Measurements from ENCODE around the gene TINAGL1. TPM values are rescaled to one million over a fixed set of nuclear protein-coding genes. Genes with fewer than 3 reads are reported as not detected.

Gene TINAGL1
- 14.5 and 16.0 TPM in 2 replicates for total RNA-seq (2014; rRNA removed; shearing (Covaris generic))
- polyA plus RNA-seq (2015; cell fraction: cytosol; rRNA removed) = 53.4 and 55.5 TPM in 2 replicates
- polyA plus RNA-seq (2015; cell fraction: nucleus; rRNA removed) = 50.8 and 58.7 TPM in 2 replicates

DNA sequence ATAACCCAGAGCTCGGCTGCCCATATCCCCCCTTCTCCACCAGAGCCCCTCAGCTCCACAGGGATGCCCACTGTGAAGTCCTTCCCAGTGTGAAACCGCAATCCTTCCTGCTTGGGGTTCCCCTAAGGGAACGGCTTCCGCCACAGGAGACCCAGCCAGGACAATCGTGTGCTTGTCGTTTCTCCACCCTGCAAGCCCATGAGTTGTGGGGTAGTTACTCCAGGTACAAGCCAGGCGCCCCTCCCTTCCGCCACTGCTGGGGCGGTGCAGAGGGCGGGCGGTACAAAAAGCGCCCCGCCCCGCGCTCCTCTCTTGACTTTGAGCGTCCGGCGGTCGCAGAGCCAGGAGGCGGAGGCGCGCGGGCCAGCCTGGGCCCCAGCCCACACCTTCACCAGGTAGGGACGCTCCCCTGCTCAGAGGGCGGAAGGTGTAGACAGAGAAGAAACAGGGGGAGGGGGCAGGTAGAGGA lies at the start of gene TINAGL1:
Gene TINAGL1, plus strand, starts transcription at position 315 of the 469 bp plus-strand sequence. CDS start 634 bp downstream, outside the sequence.
- DNase-seq (ENCODE audit: low read depth) = peak; percentile 60

- DNase-seq (ENCODE audit: low read depth) = no peak
Measured at GRCh38 chr1:31529999-31530684, 46.2 kb upstream of the TINAGL1 start.

GRCh38 chr1:31531177-31531999 lies 44.9 kb upstream of the TINAGL1 start:
- DNase-seq (ENCODE audit: low read depth) = no peak

DNA sequence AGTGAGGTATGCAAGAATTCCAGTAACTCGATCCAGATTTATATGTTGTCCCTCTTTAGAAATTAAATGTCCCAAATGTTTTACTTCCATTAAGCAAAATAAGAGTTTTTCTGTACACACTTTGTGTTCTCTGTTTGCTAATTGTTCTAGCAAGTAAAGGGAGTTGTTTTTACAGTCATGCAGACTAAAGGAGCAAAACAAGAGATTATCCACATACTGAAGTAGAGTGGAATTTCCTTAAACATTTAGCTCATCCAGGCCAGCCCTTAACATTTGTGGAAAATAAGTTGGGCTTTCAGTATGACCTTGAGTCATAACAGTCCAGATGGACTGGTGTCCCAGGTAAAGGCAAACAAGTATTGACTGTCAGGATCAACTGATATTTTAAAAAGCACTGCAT lies 44.1 kb upstream of the TINAGL1 start:
- no peak for DNase-seq (ENCODE audit: low read depth)

DNA sequence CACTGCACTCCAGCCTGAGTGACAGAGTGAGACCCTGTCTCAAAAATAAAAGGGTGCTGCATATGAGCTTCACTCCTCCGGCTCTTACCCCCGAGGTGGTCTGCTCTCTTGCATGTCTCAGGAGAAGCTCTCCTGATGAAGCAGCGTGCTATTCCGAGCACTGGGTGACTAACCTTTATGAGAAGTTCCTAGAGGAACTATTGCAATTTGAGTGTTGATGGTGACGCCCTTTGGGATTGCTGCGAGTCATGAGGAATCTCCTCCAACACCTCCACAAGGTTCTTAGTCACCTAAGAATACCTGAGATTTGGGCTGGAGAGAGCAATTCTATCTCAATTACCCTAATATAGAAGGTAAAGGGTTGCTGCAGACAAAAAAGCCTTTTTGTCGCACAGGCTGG lies 40.8 kb upstream of the TINAGL1 start:
- no peak for DNase-seq (ENCODE audit: low read depth)

GRCh38 chr1:31539329-31539728 lies 37.0 kb upstream of the TINAGL1 start:
- no peak for DNase-seq (ENCODE audit: low read depth)

GRCh38 chr1:31541194-31541593 lies 35.1 kb upstream of the TINAGL1 start:
- DNase-seq (ENCODE audit: low read depth) = no peak

DNA sequence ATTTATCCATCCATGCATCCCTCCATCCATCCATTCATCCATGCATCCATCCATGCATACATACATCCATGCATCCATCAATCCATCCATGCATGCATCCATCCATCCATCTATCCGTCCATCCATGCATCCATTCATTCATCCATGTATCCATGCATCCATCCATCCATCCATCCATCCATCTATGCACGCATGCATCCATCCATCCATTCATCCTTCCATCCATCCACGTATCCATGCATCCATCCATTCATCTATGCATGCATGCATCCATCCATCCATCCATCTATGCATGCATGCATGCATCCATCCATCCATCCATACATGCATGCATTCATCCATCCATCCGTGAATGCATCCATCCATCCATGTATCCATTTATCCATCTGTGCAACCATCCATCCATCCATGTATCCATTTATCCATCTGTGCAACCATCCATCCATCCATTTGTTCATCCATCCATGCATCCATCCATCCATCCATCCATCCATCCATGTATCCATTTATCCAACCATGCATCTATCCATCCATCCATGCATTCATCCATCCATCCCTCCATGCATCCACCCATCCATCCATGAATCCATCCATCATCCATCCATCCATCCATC lies 30.3 kb upstream of the TINAGL1 start:
- no peak for DNase-seq (ENCODE audit: low read depth)

GRCh38 chr1:31548534-31548906 lies 27.8 kb upstream of the TINAGL1 start:
- no peak for DNase-seq (ENCODE audit: low read depth)

GRCh38 chr1:31548907-31549808 lies 27.2 kb upstream of the TINAGL1 start:
- DNase-seq (ENCODE audit: low read depth) = peak; percentile 80

- DNase-seq (ENCODE audit: low read depth) = no peak
Measured at GRCh38 chr1:31549809-31550620, 26.3 kb upstream of the TINAGL1 start.

DNA sequence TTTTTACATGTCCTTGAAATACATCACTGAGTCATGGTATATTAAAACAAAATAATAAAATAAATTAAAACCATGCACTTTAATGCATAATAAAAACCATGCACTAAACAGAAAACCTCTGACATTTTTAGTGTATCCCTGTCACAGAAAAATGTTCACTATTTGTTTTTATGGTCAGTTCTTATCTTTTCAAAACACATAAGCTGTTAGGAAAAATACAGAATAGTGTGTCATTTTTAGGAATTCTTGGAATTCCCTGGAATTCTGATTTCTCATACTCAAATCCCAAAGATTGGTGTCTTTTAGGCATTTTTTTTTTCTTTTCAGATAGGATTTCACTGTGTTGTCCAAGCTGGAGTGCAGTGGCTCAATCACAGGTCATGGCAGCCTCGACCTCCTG lies 25.1 kb upstream of the TINAGL1 start:
- DNase-seq (ENCODE audit: low read depth) = no peak

- DNase-seq (ENCODE audit: low read depth) = no peak
Measured at GRCh38 chr1:31552489-31552888, 23.8 kb upstream of the TINAGL1 start.

DNA sequence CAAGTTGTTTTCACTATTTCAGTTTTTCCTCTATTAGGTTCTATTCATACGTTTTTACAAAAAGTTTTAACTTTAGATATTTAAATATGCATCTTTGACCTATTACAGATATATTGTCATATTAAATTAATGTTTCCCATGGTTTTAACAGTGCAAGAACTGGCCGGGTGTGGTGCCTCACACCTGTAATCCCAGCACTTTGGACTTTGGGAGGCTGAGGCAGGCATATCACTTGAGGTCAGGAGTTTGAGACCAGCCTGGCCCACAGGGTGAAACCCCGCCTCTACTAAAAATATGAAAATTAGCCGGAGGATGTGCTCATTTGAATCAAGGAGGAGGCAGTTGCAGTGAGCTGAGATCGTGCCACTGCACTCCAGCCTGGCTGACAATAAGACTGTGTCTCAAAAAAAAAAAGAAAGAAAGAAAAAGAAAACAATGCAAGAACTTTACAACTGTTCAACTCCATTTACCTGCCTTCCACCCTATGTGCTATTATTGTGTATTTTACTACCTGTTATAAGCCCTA lies 19.8 kb upstream of the TINAGL1 start:
- DNase-seq (ENCODE audit: low read depth) = no peak

GRCh38 chr1:31559715-31560114 lies 16.6 kb upstream of the TINAGL1 start:
- no peak for DNase-seq (ENCODE audit: low read depth)

DNA sequence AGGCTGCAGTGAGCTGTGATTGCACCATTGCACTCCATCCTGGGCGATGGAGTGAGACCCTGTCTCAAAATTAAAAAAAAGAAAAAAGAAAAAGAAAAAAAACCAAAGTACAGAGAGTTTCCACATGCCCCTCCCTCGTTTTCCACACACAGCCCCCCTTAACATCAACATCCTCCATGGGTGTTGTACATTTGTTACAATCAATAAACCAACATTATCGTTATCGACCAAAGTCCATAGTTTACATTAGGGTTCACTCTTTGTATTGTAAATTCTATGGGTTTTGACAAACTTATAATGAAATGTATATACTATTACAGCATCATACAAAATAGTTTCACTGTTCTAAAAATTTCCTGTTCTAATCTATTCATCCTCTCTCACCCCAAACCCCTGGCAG lies 15.9 kb upstream of the TINAGL1 start:
- no peak for DNase-seq (ENCODE audit: low read depth)

GRCh38 chr1:31562707-31563360 lies 13.5 kb upstream of the TINAGL1 start:
- DNase-seq (ENCODE audit: low read depth) = peak; percentile 61

DNA sequence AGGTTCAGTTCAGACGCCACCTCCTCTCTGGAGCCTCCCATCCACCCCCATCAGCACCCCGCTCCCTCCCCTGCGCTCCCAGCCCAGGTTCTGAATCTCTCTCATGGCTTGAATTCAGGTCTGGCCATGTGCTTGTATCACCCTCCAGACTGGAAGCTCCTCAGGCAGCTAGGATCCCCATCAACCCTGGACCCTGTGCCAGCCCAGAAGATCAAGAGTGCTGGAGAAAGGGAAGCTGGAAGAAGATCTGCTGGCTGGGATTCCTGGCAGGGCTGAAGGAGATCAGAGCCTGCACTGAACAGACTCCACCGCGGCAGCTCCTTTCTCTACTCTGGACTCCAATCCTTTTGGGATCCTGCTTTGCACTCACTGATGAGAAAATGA lies 11.7 kb upstream of the TINAGL1 start:
- no peak for DNase-seq (ENCODE audit: low read depth)

GRCh38 chr1:31567956-31568570 lies 8.3 kb upstream of the TINAGL1 start:
- DNase-seq (ENCODE audit: low read depth) = no peak
